Measurements from ENCODE around the gene ADAMTS9.

The ADAMTS9 gene

GRCh38 chr3:64684715-64685261 lies 3.0 kb downstream of the ADAMTS9 start:
- no peak for DNase-seq

- no peak for DNase-seq
Observed at GRCh38 chr3:64681827-64682226, 6.0 kb downstream of the ADAMTS9 start.

- no peak for DNase-seq
Observed at GRCh38 chr3:64681015-64681414, 6.8 kb downstream of the ADAMTS9 start.

- no peak for DNase-seq
Observed at GRCh38 chr3:64680334-64680733, 7.5 kb downstream of the ADAMTS9 start.

- no peak for DNase-seq
Observed at GRCh38 chr3:64677961-64678716, 9.7 kb downstream of the ADAMTS9 start.

GRCh38 chr3:64676831-64677230 lies 11.0 kb downstream of the ADAMTS9 start:
- DNase-seq: no peak

GRCh38 chr3:64675687-64676247 lies 12.0 kb downstream of the ADAMTS9 start:
- DNase-seq: no peak

GRCh38 chr3:64674591-64675076 lies 13.2 kb downstream of the ADAMTS9 start:
- no peak for DNase-seq

- DNase-seq: no peak
Observed at GRCh38 chr3:64673159-64673715, 14.6 kb downstream of the ADAMTS9 start.

GRCh38 chr3:64668582-64669510 lies 19.0 kb downstream of the ADAMTS9 start:
- DNase-seq: no peak

- no peak for DNase-seq
Observed at GRCh38 chr3:64667887-64668581, 19.8 kb downstream of the ADAMTS9 start.

GRCh38 chr3:64667138-64667537 lies 20.7 kb downstream of the ADAMTS9 start:
- DNase-seq: no peak

GRCh38 chr3:64666171-64666588 lies 21.6 kb downstream of the ADAMTS9 start:
- DNase-seq: no peak

GRCh38 chr3:64664397-64664796 lies 23.4 kb downstream of the ADAMTS9 start:
- no peak for DNase-seq

- DNase-seq: no peak
Observed at GRCh38 chr3:64659617-64659978, 28.2 kb downstream of the ADAMTS9 start.

GRCh38 chr3:64658001-64658400 lies 29.8 kb downstream of the ADAMTS9 start:
- DNase-seq: no peak

- no peak for DNase-seq
Observed at GRCh38 chr3:64656544-64656943, 31.3 kb downstream of the ADAMTS9 start.

GRCh38 chr3:64655160-64655559 lies 32.6 kb downstream of the ADAMTS9 start:
- DNase-seq: no peak

- DNase-seq: no peak
Observed at GRCh38 chr3:64654013-64654412, 33.8 kb downstream of the ADAMTS9 start.

GRCh38 chr3:64653101-64653500 lies 34.7 kb downstream of the ADAMTS9 start:
- DNase-seq: no peak

- no peak for DNase-seq
Observed at GRCh38 chr3:64651741-64652241, 36.0 kb downstream of the ADAMTS9 start.

- DNase-seq: no peak
Observed at GRCh38 chr3:64651303-64651702, 36.5 kb downstream of the ADAMTS9 start.
